ENCODE measurements around the gene ACAN.

DNA sequence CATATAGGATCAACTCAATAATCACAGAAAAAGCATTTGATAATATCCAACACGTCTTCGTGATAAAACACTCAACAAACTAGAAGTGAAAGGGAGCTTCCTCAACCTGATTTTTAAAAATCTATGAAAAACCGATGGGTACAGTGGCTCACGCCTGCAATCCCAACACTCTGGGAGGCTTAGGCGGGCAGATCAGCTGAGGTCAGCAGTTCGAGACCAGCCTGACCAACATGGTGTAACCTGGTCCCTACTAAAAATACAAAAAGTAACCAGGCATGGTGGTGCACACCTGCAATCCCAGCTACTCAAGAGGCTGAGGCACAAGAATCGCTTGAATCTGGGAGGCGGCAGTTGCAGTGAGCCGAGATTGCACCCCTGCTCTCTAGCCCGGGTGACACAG is 112.1 kb downstream of the ACAN start:
- TF ChIP-seq, protein P1, sequence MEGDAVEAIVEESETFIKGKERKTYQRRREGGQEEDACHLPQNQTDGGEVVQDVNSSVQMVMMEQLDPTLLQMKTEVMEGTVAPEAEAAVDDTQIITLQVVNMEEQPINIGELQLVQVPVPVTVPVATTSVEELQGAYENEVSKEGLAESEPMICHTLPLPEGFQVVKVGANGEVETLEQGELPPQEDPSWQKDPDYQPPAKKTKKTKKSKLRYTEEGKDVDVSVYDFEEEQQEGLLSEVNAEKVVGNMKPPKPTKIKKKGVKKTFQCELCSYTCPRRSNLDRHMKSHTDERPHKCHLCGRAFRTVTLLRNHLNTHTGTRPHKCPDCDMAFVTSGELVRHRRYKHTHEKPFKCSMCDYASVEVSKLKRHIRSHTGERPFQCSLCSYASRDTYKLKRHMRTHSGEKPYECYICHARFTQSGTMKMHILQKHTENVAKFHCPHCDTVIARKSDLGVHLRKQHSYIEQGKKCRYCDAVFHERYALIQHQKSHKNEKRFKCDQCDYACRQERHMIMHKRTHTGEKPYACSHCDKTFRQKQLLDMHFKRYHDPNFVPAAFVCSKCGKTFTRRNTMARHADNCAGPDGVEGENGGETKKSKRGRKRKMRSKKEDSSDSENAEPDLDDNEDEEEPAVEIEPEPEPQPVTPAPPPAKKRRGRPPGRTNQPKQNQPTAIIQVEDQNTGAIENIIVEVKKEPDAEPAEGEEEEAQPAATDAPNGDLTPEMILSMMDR (IDR thresholded peaks at IDR 0.05): no peak
- TF ChIP-seq EP300 (IDR thresholded peaks at IDR 0.05): no peak
- TF ChIP-seq POLR2A (IDR thresholded peaks at IDR 0.05): no peak
- TF ChIP-seq POLR2AphosphoS5 (IDR thresholded peaks at IDR 0.05): no peak

All from suprapubic skin (tissue), 4 donors.